Fibroblast of pulmonary artery (primary cell): ENCODE measurements around the gene GCLC.
"Not testable (repeated sequence)": the region's sequence is repeated elsewhere in the genome, so short reads cannot be mapped to it uniquely, and the experiment has no call there.

Experiments used
- DNase-seq: peaks from one replicate; pipeline ENCODE4 v3.0.0-alpha.2; 2010; ENCODE audit warnings: low read depth
- H3K4me3 ChIP-seq: replicated peaks from 2 replicates; pipeline ENCODE4 v1.5.1; 2011; ENCODE audit warnings: low read depth, mild to moderate bottlenecking, control low read depth, low read length, moderate library complexity
- CTCF ChIP-seq: IDR thresholded peaks from 2 replicates; pipeline ENCODE4 v1.5.1; 2011; ENCODE audit warnings: mild to moderate bottlenecking, control low read depth, low read length, inconsistent platforms; ENCODE audit errors: missing control alignments

The GCLC gene

GRCh38 chr6:53578371-53578770, 33.5 kb upstream of the GCLC start:
- DNase-seq, result no peak
- H3K4me3 ChIP-seq, result no peak overlapping the region
- TF ChIP-seq CTCF, result no peak

- DNase-seq, result no peak
- TF ChIP-seq CTCF, result no peak
- no peak overlapping the region for H3K4me3 ChIP-seq
Observed at GRCh38 chr6:53573299-53573698, 28.4 kb upstream of the GCLC start.

GRCh38 chr6:53572379-53572778, 27.5 kb upstream of the GCLC start:
- not testable (repeated sequence) for H3K4me3 ChIP-seq, DNase-seq

GRCh38 chr6:53568776-53569616, 24.1 kb upstream of the GCLC start:
- no peak for TF ChIP-seq CTCF
- no peak for DNase-seq
- H3K4me3 ChIP-seq, result no peak overlapping the region

GRCh38 chr6:53567701-53568100, 22.8 kb upstream of the GCLC start:
- no peak for TF ChIP-seq CTCF
- DNase-seq, result no peak
- H3K4me3 ChIP-seq, result no peak overlapping the region

GRCh38 chr6:53566755-53567154, 21.9 kb upstream of the GCLC start:
- TF ChIP-seq CTCF, result no peak
- no peak for DNase-seq
- no peak overlapping the region for H3K4me3 ChIP-seq

GRCh38 chr6:53565886-53566285, 21.0 kb upstream of the GCLC start:
- no peak overlapping the region for H3K4me3 ChIP-seq
- no peak for DNase-seq
- TF ChIP-seq CTCF, result no peak
